Measurements from ENCODE around the gene RFLNA. TPM values are rescaled to one million over a fixed set of nuclear protein-coding genes. Genes with fewer than 3 reads are reported as not detected.

RFLNA gene
- total and polyA plus RNA-seq, 2 experiments from 2014 or later = 3.9 to 20.4 TPM

DNA sequence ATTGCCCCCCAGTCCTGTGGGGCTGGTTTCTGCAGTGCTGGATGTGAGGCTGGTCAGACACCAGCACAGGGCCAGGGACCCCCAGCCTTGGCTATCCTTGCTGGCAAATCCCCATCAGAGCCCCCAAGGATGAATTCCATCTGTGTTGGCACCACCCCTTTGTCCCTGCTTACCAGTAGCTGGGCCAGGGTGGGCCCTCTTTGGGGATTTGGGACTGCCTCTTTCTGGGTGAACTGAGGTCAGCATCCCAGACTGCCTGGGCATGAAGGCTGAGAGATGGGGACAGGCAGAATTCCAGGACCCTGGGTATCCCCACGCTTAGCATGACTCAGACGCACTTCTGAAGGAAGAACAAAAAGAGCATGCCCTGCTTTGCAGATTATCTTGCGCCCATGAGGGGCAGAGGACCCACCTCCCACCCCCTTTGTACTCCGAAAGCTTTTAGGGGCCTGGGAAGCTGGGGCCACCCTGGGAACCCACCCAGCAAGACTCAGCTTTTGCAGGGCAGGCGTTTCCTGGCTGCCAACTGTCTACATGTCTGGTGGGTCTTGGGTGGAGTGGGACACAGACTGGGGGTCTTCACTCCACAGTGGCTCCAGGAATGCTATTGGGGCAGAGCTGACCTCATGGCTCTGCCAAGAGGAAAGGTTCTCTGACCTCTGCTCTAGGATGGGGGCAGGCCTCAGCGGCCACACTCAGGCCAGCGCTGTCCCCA is 26.8 kb downstream of the RFLNA start:
- Mint-ChIP-seq H3K36me3 (ENCODE audit: low read depth) (peaks cover 50% of the 10 kb centered on the region), H3K4me3 (no peak overlapping the region), H3K27ac (no peak overlapping the region), H3K27me3 (ENCODE audit: insufficient read depth, low read depth, poor library complexity) (peaks cover 36% of the 10 kb centered on the region), H3K9me3 (peaks cover 33% of the 10 kb centered on the region), H3K4me1 (peaks cover 21% of the 10 kb centered on the region)
- no peak overlapping the region for H3K27ac ChIP-seq (ENCODE audit: low read depth)
- H3K79me2 ChIP-seq (replicated peaks; ENCODE audit: insufficient read depth) = no peaks in the 10 kb centered on the region
- H2AFZ ChIP-seq = no peak overlapping the region
- peaks cover 9% of the 10 kb centered on the region; the same call in 1 of the 2 replicates for H3F3A ChIP-seq (replicated peaks; ENCODE audit: low read depth)
- H4K20me1 ChIP-seq (replicated peaks; ENCODE audit: insufficient read depth) = no peaks in the 10 kb centered on the region
- DNase-seq (ENCODE audit: low spot score) = no peak
- peaks cover 18% of the 10 kb centered on the region for H3K4me1 ChIP-seq (ENCODE audit: insufficient read depth)
- H3K36me3 ChIP-seq (ENCODE audit: insufficient read depth) = peaks cover 13% of the 10 kb centered on the region; the same call in 1 of the 2 replicates
- H3K27me3 ChIP-seq (ENCODE audit: insufficient read depth) = no peaks in the 10 kb centered on the region
- no peaks in the 10 kb centered on the region for H3K9me2 ChIP-seq (ENCODE audit: insufficient read depth)
- no peak overlapping the region for H3K4me3 ChIP-seq
- TF ChIP-seq REST (IDR thresholded peaks at IDR 0.05; ENCODE audit: unreplicated experiment) = no peak
- TF ChIP-seq EZH2phosphoT487 (IDR thresholded peaks at IDR 0.05; ENCODE audit: unreplicated experiment) = no peak
- TF ChIP-seq, protein P1, sequence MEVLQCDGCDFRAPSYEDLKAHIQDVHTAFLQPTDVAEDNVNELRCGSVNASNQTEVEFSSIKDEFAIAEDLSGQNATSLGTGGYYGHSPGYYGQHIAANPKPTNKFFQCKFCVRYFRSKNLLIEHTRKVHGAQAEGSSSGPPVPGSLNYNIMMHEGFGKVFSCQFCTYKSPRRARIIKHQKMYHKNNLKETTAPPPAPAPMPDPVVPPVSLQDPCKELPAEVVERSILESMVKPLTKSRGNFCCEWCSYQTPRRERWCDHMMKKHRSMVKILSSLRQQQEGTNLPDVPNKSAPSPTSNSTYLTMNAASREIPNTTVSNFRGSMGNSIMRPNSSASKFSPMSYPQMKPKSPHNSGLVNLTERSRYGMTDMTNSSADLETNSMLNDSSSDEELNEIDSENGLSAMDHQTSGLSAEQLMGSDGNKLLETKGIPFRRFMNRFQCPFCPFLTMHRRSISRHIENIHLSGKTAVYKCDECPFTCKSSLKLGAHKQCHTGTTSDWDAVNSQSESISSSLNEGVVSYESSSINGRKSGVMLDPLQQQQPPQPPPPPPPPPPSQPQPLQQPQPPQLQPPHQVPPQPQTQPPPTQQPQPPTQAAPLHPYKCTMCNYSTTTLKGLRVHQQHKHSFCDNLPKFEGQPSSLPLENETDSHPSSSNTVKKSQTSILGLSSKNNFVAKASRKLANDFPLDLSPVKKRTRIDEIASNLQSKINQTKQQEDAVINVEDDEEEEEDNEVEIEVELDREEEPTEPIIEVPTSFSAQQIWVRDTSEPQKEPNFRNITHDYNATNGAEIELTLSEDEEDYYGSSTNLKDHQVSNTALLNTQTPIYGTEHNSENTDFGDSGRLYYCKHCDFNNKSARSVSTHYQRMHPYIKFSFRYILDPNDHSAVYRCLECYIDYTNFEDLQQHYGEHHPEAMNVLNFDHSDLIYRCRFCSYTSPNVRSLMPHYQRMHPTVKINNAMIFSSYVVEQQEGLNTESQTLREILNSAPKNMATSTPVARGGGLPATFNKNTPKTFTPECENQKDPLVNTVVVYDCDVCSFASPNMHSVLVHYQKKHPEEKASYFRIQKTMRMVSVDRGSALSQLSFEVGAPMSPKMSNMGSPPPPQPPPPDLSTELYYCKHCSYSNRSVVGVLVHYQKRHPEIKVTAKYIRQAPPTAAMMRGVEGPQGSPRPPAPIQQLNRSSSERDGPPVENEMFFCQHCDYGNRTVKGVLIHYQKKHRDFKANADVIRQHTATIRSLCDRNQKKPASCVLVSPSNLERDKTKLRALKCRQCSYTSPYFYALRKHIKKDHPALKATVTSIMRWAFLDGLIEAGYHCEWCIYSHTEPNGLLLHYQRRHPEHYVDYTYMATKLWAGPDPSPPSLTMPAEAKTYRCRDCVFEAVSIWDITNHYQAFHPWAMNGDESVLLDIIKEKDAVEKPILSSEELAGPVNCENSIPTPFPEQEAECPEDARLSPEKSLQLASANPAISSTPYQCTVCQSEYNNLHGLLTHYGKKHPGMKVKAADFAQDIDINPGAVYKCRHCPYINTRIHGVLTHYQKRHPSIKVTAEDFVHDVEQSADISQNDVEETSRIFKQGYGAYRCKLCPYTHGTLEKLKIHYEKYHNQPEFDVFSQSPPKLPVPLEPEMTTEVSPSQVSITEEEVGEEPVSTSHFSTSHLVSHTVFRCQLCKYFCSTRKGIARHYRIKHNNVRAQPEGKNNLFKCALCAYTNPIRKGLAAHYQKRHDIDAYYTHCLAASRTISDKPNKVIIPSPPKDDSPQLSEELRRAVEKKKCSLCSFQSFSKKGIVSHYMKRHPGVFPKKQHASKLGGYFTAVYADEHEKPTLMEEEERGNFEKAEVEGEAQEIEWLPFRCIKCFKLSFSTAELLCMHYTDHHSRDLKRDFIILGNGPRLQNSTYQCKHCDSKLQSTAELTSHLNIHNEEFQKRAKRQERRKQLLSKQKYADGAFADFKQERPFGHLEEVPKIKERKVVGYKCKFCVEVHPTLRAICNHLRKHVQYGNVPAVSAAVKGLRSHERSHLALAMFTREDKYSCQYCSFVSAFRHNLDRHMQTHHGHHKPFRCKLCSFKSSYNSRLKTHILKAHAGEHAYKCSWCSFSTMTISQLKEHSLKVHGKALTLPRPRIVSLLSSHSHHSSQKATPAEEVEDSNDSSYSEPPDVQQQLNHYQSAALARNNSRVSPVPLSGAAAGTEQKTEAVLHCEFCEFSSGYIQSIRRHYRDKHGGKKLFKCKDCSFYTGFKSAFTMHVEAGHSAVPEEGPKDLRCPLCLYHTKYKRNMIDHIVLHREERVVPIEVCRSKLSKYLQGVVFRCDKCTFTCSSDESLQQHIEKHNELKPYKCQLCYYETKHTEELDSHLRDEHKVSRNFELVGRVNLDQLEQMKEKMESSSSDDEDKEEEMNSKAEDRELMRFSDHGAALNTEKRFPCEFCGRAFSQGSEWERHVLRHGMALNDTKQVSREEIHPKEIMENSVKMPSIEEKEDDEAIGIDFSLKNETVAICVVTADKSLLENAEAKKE (CRISPR knock-in tag; IDR thresholded peaks at IDR 0.05) = no peak
- no peak for TF ChIP-seq ETS1 (IDR thresholded peaks at IDR 0.05)
- no peak overlapping the region for H3K4me2 ChIP-seq
- peak; percentile 3; the same call in 2 of the 3 replicates for ATAC-seq

Measured in GM23338 (cell line).